ENCODE measurements around the gene BMPR1B. TPM values are rescaled to one million over a fixed set of nuclear protein-coding genes. Genes with fewer than 3 reads are reported as not detected.

Gene BMPR1B
- total and polyA plus RNA-seq, 2 of the 4 experiments (the other 2 are of a cell fraction) = 0.24 to 0.90 TPM

DNA sequence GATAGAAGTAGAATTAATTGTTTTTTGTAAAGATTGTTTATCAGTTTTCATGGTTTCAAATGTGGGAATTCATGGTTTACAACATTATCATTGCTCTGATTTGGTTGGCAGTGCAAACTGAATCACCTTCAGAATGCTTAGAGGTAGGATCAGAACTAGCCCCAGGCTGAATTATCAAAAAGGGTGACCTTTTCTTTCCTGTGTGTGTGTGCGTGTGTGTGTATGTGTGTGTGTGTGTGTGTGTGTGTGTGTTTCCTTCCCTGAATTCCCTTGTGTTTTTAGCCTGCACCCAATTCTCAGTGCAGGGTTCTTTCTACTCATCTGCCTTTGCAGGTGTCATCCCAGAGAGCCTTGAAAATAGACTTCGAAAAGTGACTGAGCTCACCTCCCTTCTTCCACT lies 125.0 kb downstream of the BMPR1B start:
- ChIA-PET POLR2A (ENCODE audit: unreplicated experiment) (no interaction called here), CTCF (interaction anchor here (0.6 to 0.8 kb wide), 2 partner anchors 40 to 54 kb away, joined by 4 to 5 read pairs; no protein-coding TSS in a partner anchor)
- no peaks in the 10 kb centered on the region for H3K27me3 ChIP-seq (ENCODE audit: control insufficient read depth, insufficient read depth, low read length)
- no CpG with 5 or more reads among the region's 2 CpGs for WGBS, 2 experiments (ENCODE audit: extremely low coverage in 2 of 2, insufficient read length in 1 of 2)
- H2BK5ac ChIP-seq (ENCODE audit: low read depth, low read length, poor library complexity, severe bottlenecking) = no peak overlapping the region
- in situ Hi-C loops (cut with MboI; ENCODE audit: low sequenced_read_pairs) = no loop called here
- H3K9me3 ChIP-seq (ENCODE audit: control insufficient read depth, insufficient read depth, low read length) = no peaks in the 10 kb centered on the region
- BruUV-seq (replicated peaks) = no TSS peak
- peak overlapping the region; percentile 74 for H2BK20ac ChIP-seq (ENCODE audit: low read depth, low read length)
- no peak overlapping the region; the same call in 1 of the 2 replicates for H3K14ac ChIP-seq (replicated peaks; ENCODE audit: low read depth, low read length)
- H3K27ac ChIP-seq (ENCODE audit: insufficient read depth, low read length) = no peak overlapping the region
- H3K18ac ChIP-seq (ENCODE audit: low read depth, low read length) = peak overlapping the region; percentile 2; the same call in 1 of the 2 replicates
- no peak overlapping the region for H3K9ac ChIP-seq (ENCODE audit: low read depth, low read length)
- DNase-seq (no peak), ATAC-seq (ENCODE audit: low read depth) (no peak)
- H2AK9ac ChIP-seq (replicated peaks; ENCODE audit: low read depth, low read length, poor library complexity) = no peak overlapping the region
- no peak overlapping the region for H3K4me3 ChIP-seq (ENCODE audit: insufficient read depth, low read depth, low read length)
- no peak overlapping the region for H3K56ac ChIP-seq (ENCODE audit: extremely low read depth, insufficient read depth, low read length)
- peaks cover 0 to 4% of the 10 kb centered on the region in 2 experiments; a peak in 1 of 4 replicates for H3K79me1 ChIP-seq (ENCODE audit: low read depth in 1 of 2, low read length in 2 of 2)
- no peak overlapping the region for H3K4me2 ChIP-seq (ENCODE audit: low read depth, low read length)
- no peak overlapping the region for H2AK5ac ChIP-seq (ENCODE audit: low read depth, low read length)
- TF ChIP-seq RAD21 (IDR thresholded peaks at IDR 0.05; ENCODE audit: low read length) (no peak), RFX5 (IDR thresholded peaks at IDR 0.05; ENCODE audit: low read depth, low read length) (no peak), CEBPB (IDR thresholded peaks at IDR 0.05; ENCODE audit: low read depth, low read length) (no peak)
- TF ChIP-seq, protein P1, sequence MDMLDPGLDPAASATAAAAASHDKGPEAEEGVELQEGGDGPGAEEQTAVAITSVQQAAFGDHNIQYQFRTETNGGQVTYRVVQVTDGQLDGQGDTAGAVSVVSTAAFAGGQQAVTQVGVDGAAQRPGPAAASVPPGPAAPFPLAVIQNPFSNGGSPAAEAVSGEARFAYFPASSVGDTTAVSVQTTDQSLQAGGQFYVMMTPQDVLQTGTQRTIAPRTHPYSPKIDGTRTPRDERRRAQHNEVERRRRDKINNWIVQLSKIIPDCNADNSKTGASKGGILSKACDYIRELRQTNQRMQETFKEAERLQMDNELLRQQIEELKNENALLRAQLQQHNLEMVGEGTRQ (IDR thresholded peaks at IDR 0.05; ENCODE audit: low read depth, low read length) = no peak
- H4K5ac ChIP-seq (ENCODE audit: low read depth, low read length) = peak overlapping the region; percentile 29; the same call in 1 of the 2 replicates
- no peak overlapping the region for H2AFZ ChIP-seq (replicated peaks; ENCODE audit: low read length, poor library complexity)
- H2BK15ac ChIP-seq (ENCODE audit: low read depth, low read length) = peak overlapping the region; percentile 64; the same call in 1 of the 3 replicates
- dilution Hi-C loops (cut with HindIII; ENCODE audit: low sequenced_read_pairs, unreplicated experiment) = no loop called here
- H4K20me1 ChIP-seq (ENCODE audit: insufficient read depth, low read length) = no peaks in the 10 kb centered on the region
- H3K4ac ChIP-seq (ENCODE audit: low read depth, low read length) = peak overlapping the region; percentile 60
- peak overlapping the region in 1 of 2 experiments; percentile 46; a peak in 2 of 4 replicates for H4K8ac ChIP-seq (ENCODE audit: low read depth in 2 of 2, low read length in 2 of 2)
- H3K9me1 ChIP-seq (ENCODE audit: insufficient read depth, low read length) = peaks cover 10% of the 10 kb centered on the region; the same call in 1 of the 2 replicates
- peaks cover 7% of the 10 kb centered on the region for H3K4me1 ChIP-seq (ENCODE audit: control insufficient read depth, insufficient read depth, low read length)
- no peaks in the 10 kb centered on the region for H3K36me3 ChIP-seq (ENCODE audit: control insufficient read depth, insufficient read depth, low read length)
- H2BK120ac ChIP-seq (ENCODE audit: low read depth, low read length) = peak overlapping the region; percentile 83
- intact Hi-C loops (cut with micrococcal nuclease) = no loop called here
- peak overlapping the region; percentile 46; the same call in 1 of the 2 replicates for H4K91ac ChIP-seq (ENCODE audit: insufficient read depth, low read depth, low read length)
- H3K23ac ChIP-seq (ENCODE audit: low read depth, low read length) = peak overlapping the region; percentile 36; the same call in 1 of the 2 replicates

All from IMR-90 (cell line).